ENCODE data around the gene RPS18.

DNA sequence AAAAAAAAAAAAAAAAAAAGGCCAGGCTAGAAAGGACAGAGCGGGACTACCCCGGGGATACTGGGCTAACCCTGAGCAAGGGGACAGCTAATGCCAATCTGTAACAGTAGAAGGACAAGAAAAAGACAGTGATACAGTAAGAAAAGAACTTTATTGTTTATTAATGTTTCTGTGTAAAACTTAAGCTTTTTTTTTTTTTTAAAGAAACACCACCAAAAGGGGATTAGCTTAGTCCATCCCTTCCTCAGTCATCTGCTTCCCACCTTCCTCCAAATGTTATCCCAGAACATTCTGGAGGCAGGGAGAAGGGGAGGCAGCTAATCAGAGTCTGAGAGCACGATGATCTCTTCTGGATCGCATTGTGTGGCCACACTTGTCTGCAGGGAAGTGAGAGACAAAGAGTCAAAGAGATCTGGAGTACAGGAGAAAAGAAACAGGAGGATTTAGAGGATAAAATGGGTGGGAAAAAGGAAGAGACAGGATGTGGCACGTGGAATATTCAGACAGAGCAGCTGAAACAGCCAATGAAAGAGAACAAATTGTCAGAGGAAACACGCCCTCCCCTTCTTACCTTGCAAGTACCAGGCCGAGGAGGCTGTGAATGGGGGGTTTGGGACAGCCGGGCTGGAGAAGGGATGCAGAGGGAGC lies 46.7 kb downstream of the RPS18 start:
- TF ChIP-seq, protein P1, sequence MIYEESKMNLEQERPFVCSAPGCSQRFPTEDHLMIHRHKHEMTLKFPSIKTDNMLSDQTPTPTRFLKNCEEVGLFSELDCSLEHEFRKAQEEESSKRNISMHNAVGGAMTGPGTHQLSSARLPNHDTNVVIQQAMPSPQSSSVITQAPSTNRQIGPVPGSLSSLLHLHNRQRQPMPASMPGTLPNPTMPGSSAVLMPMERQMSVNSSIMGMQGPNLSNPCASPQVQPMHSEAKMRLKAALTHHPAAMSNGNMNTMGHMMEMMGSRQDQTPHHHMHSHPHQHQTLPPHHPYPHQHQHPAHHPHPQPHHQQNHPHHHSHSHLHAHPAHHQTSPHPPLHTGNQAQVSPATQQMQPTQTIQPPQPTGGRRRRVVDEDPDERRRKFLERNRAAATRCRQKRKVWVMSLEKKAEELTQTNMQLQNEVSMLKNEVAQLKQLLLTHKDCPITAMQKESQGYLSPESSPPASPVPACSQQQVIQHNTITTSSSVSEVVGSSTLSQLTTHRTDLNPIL (CRISPR knock-in tag; IDR thresholded peaks at IDR 0.05; ENCODE audit: low read depth), result no peak
- TF ChIP-seq OSR1 (CRISPR knock-in tag; IDR thresholded peaks at IDR 0.05), result no peak
- no peak for TF ChIP-seq ESRRG (CRISPR knock-in tag; IDR thresholded peaks at IDR 0.05)
- TF ChIP-seq PPARA (CRISPR knock-in tag; IDR thresholded peaks at IDR 0.05; ENCODE audit: borderline replicate concordance), result no peak
- no peak for TF ChIP-seq TOX (CRISPR knock-in tag; IDR thresholded peaks at IDR 0.05; ENCODE audit: borderline replicate concordance)
- TF ChIP-seq TCF4 (CRISPR knock-in tag; IDR thresholded peaks at IDR 0.05; ENCODE audit: borderline replicate concordance), result no peak
- no peak for TF ChIP-seq ZFP3 (CRISPR knock-in tag; IDR thresholded peaks at IDR 0.05)
- no peak for TF ChIP-seq ZNF70 (CRISPR knock-in tag; IDR thresholded peaks at IDR 0.05)
- TF ChIP-seq BACH2 (CRISPR knock-in tag; IDR thresholded peaks at IDR 0.05; ENCODE audit: borderline replicate concordance), result no peak
- no peak for TF ChIP-seq ZNF565 (CRISPR knock-in tag; conservative IDR thresholded peaks at IDR 0.05; ENCODE audit: low read depth)
- no peak for TF ChIP-seq RARB (CRISPR knock-in tag; IDR thresholded peaks at IDR 0.05)
- TF ChIP-seq ARNTL (CRISPR knock-in tag; IDR thresholded peaks at IDR 0.05; ENCODE audit: borderline replicate concordance, low read depth), result no peak
